GM21515 (cell line): Measurements from ENCODE around the gene SPIN2B.
"Not testable (repeated sequence)": the region's sequence is repeated elsewhere in the genome, so short reads cannot be mapped to it uniquely, and the experiment has no call there.

Experiments
- ATAC-seq: cut with Tn5 transposase; IDR thresholded peaks from one replicate; pipeline ENCODE4 v1.9.1; 2021; ENCODE audit not compliant: unreplicated experiment

Gene SPIN2B

GRCh38 chrX:57121162-57121755 is at the start of gene SPIN2B:
TSS of gene SPIN2B (minus strand) at chrX:57121548.
- ATAC-seq: peak; percentile 100

- no peak for ATAC-seq
Measured at GRCh38 chrX:57156397-57157049, 35.2 kb upstream of the SPIN2B start.

GRCh38 chrX:57155171-57155570 is 33.8 kb upstream of the SPIN2B start:
- ATAC-seq: no peak

- not testable (repeated sequence) for ATAC-seq
Measured at GRCh38 chrX:57152222-57152621, 30.9 kb upstream of the SPIN2B start.

GRCh38 chrX:57138674-57139073 is 17.3 kb upstream of the SPIN2B start:
- ATAC-seq: no peak

GRCh38 chrX:57137501-57137900 is 16.2 kb upstream of the SPIN2B start:
- no peak for ATAC-seq

GRCh38 chrX:57137073-57137472 is 15.7 kb upstream of the SPIN2B start, which contains the start of gene SPIN2A:
TSS of gene SPIN2A (minus strand) at chrX:57137397. CDS start at chrX:57136597, 800 bp downstream.
- not testable (repeated sequence) for ATAC-seq

GRCh38 chrX:57136589-57136988 is 15.2 kb upstream of the SPIN2B start:
- not testable (repeated sequence) for ATAC-seq

- no peak for ATAC-seq
Measured at GRCh38 chrX:57135287-57135686, 13.9 kb upstream of the SPIN2B start.

GRCh38 chrX:57134702-57135101 is 13.4 kb upstream of the SPIN2B start:
- ATAC-seq: no peak

- ATAC-seq: no peak
Measured at GRCh38 chrX:57133706-57134105, 12.4 kb upstream of the SPIN2B start.

GRCh38 chrX:57133284-57133683 is 11.9 kb upstream of the SPIN2B start:
- not testable (repeated sequence) for ATAC-seq

GRCh38 chrX:57132046-57132445 is 10.7 kb upstream of the SPIN2B start:
- ATAC-seq: no peak

- ATAC-seq: no peak
Measured at GRCh38 chrX:57121816-57122215, 468 bp upstream of the SPIN2B start.

- not testable (repeated sequence) for ATAC-seq
Measured at GRCh38 chrX:57120619-57121161, 658 bp downstream of the SPIN2B start.

- no peak for ATAC-seq
Measured at GRCh38 chrX:57119416-57119815, 1.9 kb downstream of the SPIN2B start.

- not testable (repeated sequence) for ATAC-seq
Measured at GRCh38 chrX:57117566-57117965, 3.8 kb downstream of the SPIN2B start.

- no peak for ATAC-seq
Measured at GRCh38 chrX:57104921-57105398, 16.4 kb downstream of the SPIN2B start.

- ATAC-seq: no peak
Measured at GRCh38 chrX:57104406-57104805, 16.9 kb downstream of the SPIN2B start.

GRCh38 chrX:57103489-57103888 is 17.9 kb downstream of the SPIN2B start:
- no peak for ATAC-seq

- ATAC-seq: not testable (repeated sequence)
Measured at GRCh38 chrX:57102918-57103317, 18.4 kb downstream of the SPIN2B start.

- no peak for ATAC-seq
Measured at GRCh38 chrX:57083143-57083542, 38.2 kb downstream of the SPIN2B start.
